ENCODE measurements around the gene KIF5C. TPM values are rescaled to one million over a fixed set of nuclear protein-coding genes. Genes with fewer than 3 reads are reported as not detected.

Gene KIF5C
- total RNA-seq, 1 donor from 2014 or later, result 0.58 TPM

DNA sequence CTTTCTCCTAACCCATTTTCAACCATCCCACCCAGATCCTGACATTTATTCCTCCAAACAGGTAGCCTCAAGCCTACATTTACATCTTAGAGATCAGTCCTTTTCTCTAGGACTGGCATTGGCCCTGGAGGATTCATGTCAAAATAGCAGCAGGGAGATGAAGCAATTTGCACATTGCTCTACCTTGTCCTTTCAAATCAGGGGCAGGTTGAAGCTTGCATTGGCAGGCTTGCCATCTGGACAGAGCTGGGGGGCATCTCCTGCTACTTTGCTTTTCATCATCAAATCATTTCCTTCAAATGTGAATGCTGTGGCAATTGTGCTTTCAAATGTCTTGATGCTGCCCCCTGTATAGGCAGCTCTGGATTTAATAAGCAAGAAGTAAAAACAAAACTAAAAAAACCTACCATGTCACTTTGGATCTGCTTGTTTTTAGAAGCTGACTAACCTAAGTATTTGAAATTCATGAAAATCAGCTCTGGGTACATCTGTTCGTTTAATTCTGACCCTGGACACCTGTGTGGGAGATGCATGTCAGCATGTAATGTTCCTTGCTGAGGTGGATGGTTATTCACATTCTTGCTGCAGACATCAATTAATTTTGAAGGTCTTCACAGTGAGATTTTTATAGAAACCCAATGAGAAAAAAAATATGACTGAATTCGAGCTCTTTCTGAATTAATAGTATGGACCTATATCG lies 47.9 kb downstream of the KIF5C start:
- no peak for DNase-seq (ENCODE audit: extremely low read depth, low read depth, low spot score)

DNA sequence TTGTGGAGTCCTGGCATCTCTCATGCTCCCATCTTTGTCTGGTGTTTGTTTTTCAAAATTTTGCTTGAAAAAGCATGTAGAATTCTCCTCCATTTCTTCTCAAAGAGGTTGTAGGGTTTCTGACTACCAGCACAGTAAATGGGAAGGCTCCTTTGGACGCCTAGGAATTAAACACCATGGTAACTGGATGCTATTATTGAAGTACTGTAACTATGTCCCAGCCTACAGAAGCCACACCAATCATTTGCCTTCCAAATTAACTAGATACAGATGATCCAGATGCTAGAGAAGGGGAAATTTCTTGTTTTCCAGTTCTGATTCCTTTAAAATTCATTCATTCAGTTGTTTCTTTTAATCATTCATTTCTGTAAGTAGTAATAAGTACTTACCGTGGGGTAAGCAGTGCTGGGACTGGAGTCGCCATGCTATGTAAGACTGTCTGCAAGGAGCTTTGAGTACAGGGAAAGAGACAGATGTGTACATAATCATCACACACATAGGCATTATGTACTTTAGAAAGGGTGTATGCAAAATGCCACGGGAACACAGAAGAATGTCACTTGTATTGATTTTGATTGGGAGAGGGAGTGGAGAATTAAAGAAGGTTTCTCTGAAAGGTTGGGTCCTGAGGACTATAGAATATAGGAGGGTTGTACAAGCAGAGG lies 49.6 kb downstream of the KIF5C start:
- DNase-seq (ENCODE audit: extremely low read depth, low read depth, low spot score), result no peak

DNA sequence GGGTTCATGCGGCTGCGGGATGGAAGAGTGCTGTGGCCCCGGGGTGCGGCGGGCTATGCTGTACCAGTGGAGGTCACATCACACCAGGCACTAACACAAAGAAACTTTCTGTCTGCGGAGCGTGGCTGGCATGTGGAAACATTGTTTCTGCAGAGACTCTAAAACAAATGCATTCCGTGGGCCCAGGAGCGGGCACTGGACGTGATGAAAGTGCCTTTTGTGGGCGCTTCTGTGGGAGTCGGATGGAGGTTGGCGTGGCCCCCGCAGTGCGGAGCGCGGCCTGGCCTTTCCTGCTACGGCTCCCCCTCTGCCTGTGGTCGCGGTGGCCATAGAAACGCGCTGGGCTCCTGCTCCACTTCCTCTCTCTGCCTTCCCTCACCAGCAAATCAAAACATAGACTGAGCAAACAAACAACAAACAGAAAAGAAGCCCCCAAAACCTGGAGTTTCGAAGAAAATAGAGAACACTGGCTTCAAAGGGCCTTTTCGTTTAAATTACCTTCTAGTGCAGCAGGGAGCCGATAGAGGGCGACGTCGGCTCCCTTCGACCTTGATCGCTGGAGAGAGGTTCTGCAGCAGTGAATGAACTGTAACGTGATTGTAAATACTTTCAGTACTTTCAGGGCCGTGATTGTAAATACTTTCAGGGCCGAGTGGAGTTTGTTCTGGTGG lies 51.4 kb downstream of the KIF5C start:
- peak; percentile 10 for DNase-seq (ENCODE audit: extremely low read depth, low read depth, low spot score)

DNA sequence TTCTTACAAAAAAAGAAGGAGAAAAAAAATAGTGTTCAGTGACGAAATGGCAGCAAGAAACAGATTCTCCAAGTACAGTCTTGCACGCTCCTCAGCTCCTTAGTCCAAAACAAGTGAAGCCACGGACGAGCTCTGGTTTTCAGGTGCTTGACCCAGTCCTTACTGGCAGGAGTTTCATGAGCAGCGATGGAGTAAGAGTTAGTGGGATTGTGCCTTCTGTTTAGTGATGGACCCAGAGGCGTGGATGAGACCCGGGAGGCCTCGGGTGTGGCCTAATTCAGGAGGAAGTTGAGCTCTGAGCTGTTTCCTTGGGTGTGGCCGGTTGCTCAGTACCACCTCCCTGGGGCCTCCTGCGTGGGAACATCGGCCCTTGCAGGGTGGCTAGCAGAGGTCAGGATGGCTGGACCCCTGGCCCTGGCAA lies 52.0 kb downstream of the KIF5C start:
- DNase-seq (ENCODE audit: extremely low read depth, low read depth, low spot score), result peak; percentile 0

DNA sequence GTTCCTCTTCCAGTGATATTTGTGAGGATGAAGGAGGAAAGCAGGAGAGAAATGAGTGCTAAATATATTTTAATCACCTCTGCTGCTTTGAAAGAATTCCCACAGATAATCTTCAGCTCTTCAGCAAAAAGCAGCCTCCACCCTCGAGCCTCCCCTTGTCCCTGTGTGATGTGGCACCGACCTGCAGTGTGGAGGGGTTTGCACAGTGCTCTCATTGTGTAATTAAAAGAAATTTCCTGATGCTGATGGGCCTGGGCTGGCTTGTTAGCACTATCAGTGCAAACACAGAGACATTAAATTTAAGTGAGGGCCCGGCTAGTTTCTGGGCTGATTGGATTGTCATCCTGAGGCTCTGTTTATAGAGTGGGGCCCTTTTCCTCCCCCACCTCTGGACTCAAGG lies 53.4 kb downstream of the KIF5C start:
- no peak for DNase-seq (ENCODE audit: extremely low read depth, low read depth, low spot score)

DNA sequence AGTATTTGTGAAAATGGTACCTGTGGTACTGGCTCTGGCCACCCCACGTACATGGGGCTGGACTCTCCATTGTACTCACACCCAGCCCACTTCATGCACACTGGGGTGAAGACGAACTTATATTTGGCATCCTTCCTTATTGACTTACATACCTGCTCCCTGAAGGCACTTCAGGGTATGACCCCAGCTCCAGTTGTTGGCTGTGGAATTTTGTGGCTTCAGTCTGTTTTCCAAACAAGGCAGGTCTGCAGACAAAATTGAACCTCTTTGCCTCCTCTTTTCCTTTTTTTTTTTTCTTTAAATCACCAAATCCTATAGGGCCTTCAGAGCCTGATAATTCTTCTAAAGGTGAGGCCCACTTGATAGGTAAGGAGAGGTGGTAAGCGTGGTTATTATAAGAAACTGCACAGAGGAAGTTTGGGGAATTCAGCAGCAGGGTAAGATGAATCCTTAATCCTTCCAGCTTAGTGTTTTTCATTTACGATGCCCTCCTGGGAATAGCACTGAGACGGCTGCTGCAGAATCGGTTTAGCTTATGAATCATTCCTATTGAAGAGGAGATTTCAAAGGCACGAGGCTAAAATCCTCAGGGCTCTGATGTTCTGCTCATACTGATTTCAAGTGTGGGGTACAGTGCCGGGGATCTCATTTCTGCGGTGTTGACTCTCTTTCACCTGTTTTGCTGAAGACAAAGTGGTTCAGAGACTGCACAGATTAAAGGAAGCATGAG lies 55.2 kb downstream of the KIF5C start:
- no peak for DNase-seq (ENCODE audit: extremely low read depth, low read depth, low spot score)

DNA sequence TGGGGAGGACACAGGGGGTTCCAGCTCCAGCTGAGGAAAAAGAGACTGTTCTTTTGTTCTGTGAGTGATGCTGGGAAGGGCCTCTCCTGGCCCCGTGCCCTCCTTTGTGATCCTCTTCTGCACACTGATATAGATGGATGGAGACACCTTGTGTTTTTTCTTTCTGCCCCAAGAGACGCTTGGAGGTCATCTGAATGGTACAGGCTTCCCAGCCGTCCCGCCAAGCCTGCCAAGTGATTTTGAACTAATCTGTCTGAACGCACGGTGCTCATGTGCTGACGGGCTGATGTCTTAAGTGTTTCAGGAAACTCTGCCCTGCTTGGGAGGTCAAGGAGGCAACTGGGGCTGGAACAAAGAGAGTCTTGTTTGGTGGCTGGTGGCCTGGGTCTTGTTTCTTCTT lies 57.5 kb downstream of the KIF5C start:
- no peak for DNase-seq (ENCODE audit: extremely low read depth, low read depth, low spot score)

DNA sequence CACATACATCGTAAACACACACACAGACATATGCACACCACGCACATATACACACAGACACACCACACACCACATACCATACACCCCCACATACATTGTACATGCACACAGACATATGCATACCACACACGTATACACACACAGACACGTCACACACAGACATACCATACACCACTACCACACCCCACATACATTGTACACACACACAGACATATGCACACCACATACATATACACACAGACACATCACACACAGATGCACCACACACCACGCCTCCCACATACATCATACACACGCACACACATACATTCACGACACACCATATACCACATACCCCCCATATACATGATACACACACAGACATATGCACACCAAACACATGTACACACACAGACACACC lies 58.4 kb downstream of the KIF5C start:
- DNase-seq (ENCODE audit: extremely low read depth, low read depth, low spot score), result no peak

DNA sequence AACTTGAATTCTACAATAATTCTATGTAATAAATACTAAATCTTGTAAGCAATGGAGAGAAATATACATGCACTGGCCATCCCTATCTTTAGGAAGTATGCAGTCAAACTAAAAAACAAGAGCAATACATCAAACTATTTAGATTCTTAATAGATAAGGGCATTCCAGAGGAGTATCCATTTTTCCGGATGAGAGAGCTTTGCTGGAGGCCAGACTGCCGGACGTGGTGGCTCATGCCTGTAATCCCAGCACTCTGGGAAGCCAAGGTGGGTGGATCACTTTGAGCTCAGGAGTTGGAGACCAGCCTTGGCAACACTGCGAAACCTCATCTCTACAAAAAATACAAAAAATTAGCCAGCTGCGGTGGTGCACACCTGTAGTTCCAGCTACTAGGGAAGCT lies 60.8 kb downstream of the KIF5C start:
- DNase-seq (ENCODE audit: extremely low read depth, low read depth, low spot score), result no peak

DNA sequence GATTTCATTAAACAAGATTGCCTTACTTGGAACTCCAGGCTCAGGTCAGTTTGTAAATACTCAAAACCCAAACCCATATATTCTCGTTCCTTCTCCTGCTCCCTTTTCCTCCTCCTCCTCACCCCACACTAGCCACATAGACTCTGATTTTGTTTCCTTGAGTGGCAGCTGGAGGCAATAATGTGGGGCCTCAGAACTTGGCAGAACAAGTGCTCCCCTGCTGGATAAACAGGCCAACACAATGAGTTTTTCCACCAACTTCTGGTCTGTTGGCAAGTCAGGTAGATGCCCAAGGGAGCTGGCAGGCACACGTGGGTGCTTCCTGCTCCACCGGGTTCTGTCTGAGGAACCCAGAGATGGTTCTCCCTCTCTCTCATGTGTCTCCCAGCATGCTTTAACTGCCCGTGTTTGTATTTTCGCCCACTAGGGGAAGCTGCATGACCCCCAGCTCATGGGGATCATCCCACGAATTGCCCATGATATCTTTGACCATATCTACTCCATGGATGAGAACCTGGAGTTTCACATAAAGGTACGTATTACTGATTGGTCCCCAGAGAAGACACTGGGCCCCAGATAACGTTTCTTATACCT lies 61.9 kb downstream of the KIF5C start:
- DNase-seq (ENCODE audit: extremely low read depth, low read depth, low spot score), result no peak

DNA sequence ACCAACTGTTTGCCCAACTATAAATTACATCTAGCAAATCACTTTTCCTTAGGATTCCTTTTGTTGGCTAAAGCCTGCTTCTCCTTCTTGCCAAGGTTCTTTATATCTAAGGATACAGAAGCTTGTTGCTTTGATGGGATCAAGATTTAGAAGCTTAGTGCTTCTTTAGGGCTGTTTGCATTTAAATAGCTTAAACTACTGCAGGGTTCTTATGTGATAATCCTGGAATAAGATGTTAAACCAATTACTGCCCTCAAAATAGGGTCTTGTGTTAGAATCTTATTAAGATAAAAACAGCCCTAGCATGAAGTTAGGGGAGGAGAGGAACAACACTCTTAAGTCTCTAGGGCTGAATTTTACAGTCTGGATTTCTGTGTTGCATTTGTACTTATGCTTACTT lies 64.2 kb downstream of the KIF5C start:
- DNase-seq (ENCODE audit: extremely low read depth, low read depth, low spot score), result no peak

DNA sequence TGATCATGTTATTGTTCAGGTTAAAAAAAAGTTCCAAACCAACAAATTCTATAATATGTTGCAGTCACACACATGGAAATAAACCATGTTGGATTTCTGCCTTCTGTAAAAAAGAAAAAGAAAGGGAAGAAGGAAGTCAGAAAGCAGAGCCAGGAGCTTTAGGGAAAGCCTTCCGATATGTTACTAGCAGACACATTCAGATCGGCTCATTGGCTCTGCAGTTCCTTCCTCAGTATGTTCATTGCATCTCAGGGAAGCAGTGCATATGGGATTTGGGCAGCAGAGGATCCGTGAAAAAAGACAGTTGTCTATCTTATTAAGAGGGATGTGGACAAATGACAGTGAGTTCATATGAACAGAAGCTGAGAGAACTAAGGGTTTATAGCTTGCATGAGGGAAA lies 68.1 kb downstream of the KIF5C start:
- DNase-seq (ENCODE audit: extremely low read depth, low read depth, low spot score), result no peak

DNA sequence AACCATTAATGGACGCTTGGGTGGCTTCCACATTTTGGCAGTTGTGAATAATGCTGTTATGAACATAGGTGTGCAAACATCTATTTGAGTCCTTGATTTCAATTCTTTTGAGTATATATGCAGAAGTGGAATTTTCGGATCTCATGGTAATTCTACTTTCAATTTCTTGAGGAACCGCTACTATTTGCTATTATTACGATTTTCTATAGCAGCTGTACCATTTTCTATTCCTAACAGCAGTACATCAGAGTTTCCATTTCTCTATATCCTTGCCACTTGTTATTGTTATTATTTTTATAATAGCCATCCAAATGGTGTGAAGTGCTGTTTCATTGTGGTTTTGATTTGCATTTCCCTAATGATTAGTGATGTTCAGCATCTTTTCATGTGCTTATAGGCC lies 69.5 kb downstream of the KIF5C start:
- no peak for DNase-seq (ENCODE audit: extremely low read depth, low read depth, low spot score)

DNA sequence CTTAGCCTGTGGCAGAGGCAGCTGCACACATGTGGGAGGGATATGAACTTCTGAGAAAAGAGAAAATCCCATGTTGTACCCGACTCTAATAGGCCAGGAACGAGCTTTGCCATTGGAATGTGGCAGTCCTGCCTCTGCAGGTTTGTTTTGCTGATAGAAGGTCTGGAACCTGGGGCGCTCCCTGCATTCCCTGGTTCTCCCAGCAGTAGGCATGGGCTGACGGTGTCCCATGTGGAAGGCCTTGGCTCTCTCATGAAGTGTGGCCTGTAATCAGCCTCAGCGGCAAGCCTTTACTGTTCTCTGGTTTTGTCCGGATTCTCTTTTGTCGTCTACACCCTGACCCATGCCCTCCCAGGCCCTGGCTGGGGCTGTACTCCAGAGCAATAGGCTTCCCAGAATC lies 72.3 kb downstream of the KIF5C start:
- DNase-seq (ENCODE audit: extremely low read depth, low read depth, low spot score), result no peak

DNA sequence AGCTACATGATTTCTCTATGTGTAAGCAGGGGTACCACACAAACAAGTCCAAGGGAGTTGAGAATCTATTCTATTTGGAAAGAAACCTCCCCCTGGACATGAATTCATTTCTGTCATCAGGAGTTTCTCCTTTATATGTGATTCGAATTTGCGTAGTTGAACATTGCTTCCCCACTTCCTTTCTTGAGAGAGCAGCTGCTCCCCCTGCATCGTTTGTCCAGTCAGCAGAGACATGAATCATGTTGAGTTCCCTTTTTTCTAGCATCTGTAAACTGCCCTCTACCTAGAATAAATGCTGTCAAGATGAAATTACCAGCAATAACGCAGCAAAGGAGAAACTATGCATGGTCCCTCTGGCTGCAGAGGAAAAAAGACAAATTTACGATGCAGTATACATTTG lies 73.8 kb downstream of the KIF5C start:
- DNase-seq (ENCODE audit: extremely low read depth, low read depth, low spot score), result no peak

DNA sequence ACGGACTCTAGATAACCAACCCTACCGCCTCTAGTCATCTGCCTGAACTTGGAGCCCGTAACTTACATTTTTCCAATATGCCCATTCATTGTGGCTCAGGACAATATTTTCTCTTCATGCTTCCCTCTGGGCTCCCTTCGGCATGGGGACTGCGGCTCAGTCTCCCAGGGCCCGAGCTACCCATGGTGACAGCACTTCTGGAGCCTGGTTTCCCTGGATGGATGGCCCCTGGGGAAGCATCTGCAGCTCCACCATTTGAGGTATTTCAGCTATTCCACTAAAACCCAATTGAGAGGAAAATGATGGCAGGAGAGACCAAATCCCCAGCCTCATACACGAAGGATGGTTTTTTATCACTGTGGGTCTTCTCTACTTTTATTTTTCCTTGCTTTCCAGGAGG lies 74.3 kb downstream of the KIF5C start:
- DNase-seq (ENCODE audit: extremely low read depth, low read depth, low spot score), result no peak

DNA sequence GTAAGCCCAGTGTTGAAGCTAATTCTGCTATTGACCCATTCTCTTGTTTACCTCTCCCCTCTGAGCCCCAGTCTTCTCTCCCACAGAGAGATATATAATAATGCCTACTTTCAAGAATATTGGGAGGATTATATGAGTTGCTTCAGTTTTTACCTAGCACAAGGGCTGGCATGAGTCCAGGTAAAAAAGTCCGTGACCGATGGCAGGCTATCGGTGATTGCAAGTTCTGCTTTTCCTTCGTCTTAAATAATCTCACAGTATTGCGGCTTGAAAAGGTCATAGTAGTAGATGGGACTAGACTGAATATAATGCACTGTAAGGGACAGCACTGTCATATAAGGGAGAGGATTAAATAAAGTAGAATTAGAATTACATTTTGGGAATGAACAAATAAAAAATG lies 77.6 kb downstream of the KIF5C start:
- DNase-seq (ENCODE audit: extremely low read depth, low read depth, low spot score), result no peak

DNA sequence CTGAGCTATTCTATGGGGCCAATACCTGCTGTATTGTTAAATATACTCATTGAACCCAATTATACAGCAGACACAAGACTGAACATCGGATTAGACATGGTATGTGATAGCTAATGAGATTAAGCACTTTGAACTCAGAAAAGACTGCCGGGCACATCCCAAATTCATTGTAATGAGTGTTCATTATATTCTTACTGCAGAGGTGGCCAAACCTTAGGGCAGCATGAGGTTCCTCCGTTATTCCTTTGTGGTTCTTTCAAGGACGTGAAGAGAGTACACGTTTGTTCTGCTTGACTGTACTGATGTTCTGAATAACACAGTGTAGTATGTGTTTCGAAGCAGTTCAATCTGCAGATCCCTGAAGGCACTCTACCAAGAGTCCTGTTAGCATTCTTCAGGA lies 78.4 kb downstream of the KIF5C start:
- DNase-seq (ENCODE audit: extremely low read depth, low read depth, low spot score), result no peak

DNA sequence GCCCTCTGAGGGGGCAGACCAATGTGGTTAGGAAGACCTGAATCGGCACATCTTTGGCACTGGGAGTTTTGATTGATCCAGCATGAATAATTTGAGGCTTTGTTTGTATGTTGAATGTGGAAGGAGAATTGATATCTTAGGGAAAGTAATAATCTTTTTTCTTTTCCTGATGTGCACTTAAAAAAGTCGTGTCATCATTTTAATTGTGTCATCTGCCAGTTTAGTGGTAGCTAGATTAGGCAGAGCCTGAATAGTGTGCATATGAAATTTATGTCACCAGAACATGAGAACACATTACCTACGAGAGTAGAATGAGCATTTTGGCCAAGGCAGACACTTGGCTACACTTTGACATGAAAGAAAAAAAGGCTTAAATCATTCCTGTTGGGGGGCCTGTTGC lies 79.5 kb downstream of the KIF5C start:
- DNase-seq (ENCODE audit: extremely low read depth, low read depth, low spot score), result no peak

DNA sequence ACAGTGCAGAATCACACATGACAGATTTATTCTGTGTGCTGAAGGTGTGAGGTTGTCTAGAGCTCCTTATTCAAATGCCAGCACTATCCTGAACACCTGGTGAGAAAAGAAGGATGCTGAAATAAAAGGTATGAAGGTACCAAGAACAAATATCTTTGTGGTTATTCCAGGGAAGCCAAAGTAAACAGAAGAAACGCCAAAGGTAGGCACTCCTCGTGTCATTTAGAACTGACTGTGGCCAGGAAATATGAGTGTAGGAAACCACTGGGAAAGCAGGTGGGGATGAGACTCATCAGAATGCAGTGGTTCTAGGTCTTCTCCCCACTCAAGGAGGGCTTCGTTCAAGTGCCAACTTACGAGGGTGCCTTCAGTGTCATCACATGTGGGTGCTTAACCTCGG lies 80.8 kb downstream of the KIF5C start:
- DNase-seq (ENCODE audit: extremely low read depth, low read depth, low spot score), result no peak

DNA sequence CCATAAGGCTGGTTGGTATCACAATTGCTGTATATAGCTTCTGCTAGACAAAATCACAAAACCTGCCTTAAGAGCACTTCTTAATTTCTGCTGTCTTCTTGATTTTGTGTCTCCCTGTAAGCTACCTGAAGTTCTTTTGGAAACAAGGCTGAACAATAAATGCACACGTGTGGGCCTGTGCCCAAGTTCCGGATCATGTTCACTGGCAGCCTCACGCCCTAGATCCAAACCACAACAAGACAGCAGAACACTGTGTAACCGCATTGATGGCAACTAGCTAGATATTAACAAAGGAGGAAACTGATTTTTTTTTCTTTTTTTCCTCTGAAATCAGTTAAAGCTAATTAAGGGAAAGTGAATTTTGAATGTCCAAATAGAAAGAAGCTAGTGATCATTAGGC lies 82.0 kb downstream of the KIF5C start:
- no peak for DNase-seq (ENCODE audit: extremely low read depth, low read depth, low spot score)
